SK-N-SH (cell line): Measurements from ENCODE around the gene BCL2L13. TPM values are rescaled to one million over a fixed set of nuclear protein-coding genes. Genes with fewer than 3 reads are reported as not detected.
A peak's percentile ranks its signal among the peaks of the same experiment; 100 is the strongest.

ENCODE experiments used
- CTCF ChIA-PET: fragments of 300-600, 350-600 bp; formaldehyde crosslinking; extraction: SDS; loops from one replicate; lab custom pipeline; 2021; lab: Yijun Ruan, JAX
- POLR2A ChIA-PET: fragments of 350-600 bp; sonication (Branson Sonifier 250); formaldehyde crosslinking; extraction: SDS; loops from one replicate; lab custom pipeline; 2020; ENCODE audit warnings: antibody characterized with exemption, inconsistent platforms; lab: Yijun Ruan, JAX
- DNase-seq: peaks from one replicate; pipeline ENCODE4 v3.0.0; 2012
- H2AFZ ChIP-seq: fragments of 200-600 bp; sonication (generic); 2 replicates; pipeline ENCODE4 v1.8.1; 2016; ENCODE audit warnings: antibody characterized with exemption, mild to moderate bottlenecking, low read depth
- H3F3A ChIP-seq: fragments of 200-600 bp; sonication (generic); replicated peaks from 2 replicates; pipeline ENCODE3; 2016; ENCODE audit warnings: antibody characterized with exemption, mild to moderate bottlenecking; ENCODE audit not compliant: insufficient read depth
- H3K27ac ChIP-seq, 2 experiments: fragments of 200-500 bp in 1 of 2; fragments of 200-600 bp in 1 of 2; sonication (Bioruptor generic) in 1 of 2; sonication (generic), shearing (Covaris generic) in 1 of 2; 2 replicates each; pipeline versions ENCODE4 v1.5.1 to v1.6.1; 2014 to 2016; ENCODE audit warnings: low read depth in 2 of 2, inconsistent platforms in 1 of 2, low read length in 1 of 2, mild to moderate bottlenecking in 1 of 2, mixed read lengths in 1 of 2
- H3K27me3 ChIP-seq: fragments of 200-600 bp; sonication (generic), shearing (Covaris generic); 2 replicates; pipeline ENCODE4 v1.6.1; 2016; ENCODE audit warnings: mixed run types; ENCODE audit not compliant: insufficient read depth
- H3K36me3 ChIP-seq, 2 experiments: fragments of 200-500 bp in 1 of 2; fragments of 200-600 bp in 1 of 2; sonication (Bioruptor generic) in 1 of 2; sonication (generic) in 1 of 2; replicated peaks in 1 of 2; 2 replicates each; pipeline versions ENCODE3 to v1.5.1; 2014 to 2016; ENCODE audit warnings: low read length in 1 of 2, mild to moderate bottlenecking in 1 of 2; ENCODE audit not compliant: insufficient read depth in 2 of 2, control insufficient read depth in 1 of 2
- H3K4me1 ChIP-seq, 2 experiments: fragments of 200-500 bp in 1 of 2; fragments of 200-600 bp in 1 of 2; sonication (Bioruptor generic) in 1 of 2; sonication (generic), shearing (Covaris generic) in 1 of 2; 2 replicates each; pipeline versions ENCODE4 v1.5.1 to v1.6.1; 2014 to 2016; ENCODE audit warnings: low read depth in 1 of 2, low read length in 1 of 2, mixed run types in 1 of 2; ENCODE audit not compliant: insufficient read depth in 2 of 2, control insufficient read depth in 1 of 2
- H3K4me2 ChIP-seq: fragments of 200-600 bp; sonication (generic), shearing (Covaris generic); 2 replicates; pipeline ENCODE4 v1.6.1; 2017; ENCODE audit warnings: mixed run types
- H3K4me3 ChIP-seq, 2 experiments: fragments of 200-500 bp in 1 of 2; fragments of 200-600 bp in 1 of 2; sonication (Bioruptor generic) in 1 of 2; sonication (generic), shearing (Covaris generic) in 1 of 2; 2 replicates each; pipeline versions ENCODE4 v1.5.1 to v1.8.1; 2014 to 2016; ENCODE audit warnings: low read depth in 2 of 2, inconsistent platforms in 1 of 2, low read length in 1 of 2, mild to moderate bottlenecking in 1 of 2, mixed read lengths in 1 of 2, moderate library complexity in 1 of 2
- H3K79me2 ChIP-seq: fragments of 200-600 bp; sonication (generic); 2 replicates; pipeline ENCODE4 v1.8.1; 2017; ENCODE audit warnings: mild to moderate bottlenecking; ENCODE audit not compliant: insufficient read depth
- H3K9ac ChIP-seq: fragments of 200-600 bp; sonication (generic); 2 replicates; pipeline ENCODE4 v1.6.1; 2017; ENCODE audit warnings: mixed run types
- H3K9me2 ChIP-seq: fragments of 200-600 bp; sonication (generic); 2 replicates; pipeline ENCODE4 v1.6.1; 2017; ENCODE audit warnings: mixed run types
- H3K9me3 ChIP-seq: fragments of 200-600 bp; sonication (generic); 2 replicates; pipeline ENCODE4 v1.6.1; 2017; ENCODE audit warnings: mixed run types, mild to moderate bottlenecking, moderate library complexity
- H4K20me1 ChIP-seq: fragments of 200-600 bp; sonication (generic); 2 replicates; pipeline ENCODE4 v1.6.1; 2017; ENCODE audit warnings: mild to moderate bottlenecking, mixed run types; ENCODE audit not compliant: insufficient read depth
- CHD2 ChIP-seq: fragments of 150-350 bp; IDR thresholded peaks from 2 replicates; pipeline ENCODE4 v1.6.1; 2018; ENCODE audit warnings: low read length; ENCODE audit not compliant: partially characterized antibody
- ELF1 ChIP-seq: IDR thresholded peaks from 2 replicates; pipeline ENCODE4 v1.4.0; 2012
- EP300 ChIP-seq, 2 experiments: IDR thresholded peaks; 2 replicates each; pipeline versions ENCODE4 v1.4.0 to v1.6.1; 2012; ENCODE audit warnings: borderline replicate concordance in 1 of 2, low read depth in 1 of 2, low read length in 1 of 2
- EZH2phosphoT487 ChIP-seq: fragments of 200-600 bp; sonication (generic); IDR thresholded peaks from 2 replicates; pipeline ENCODE4 v1.6.1; 2017; ENCODE audit warnings: low read depth, mixed run types, mild to moderate bottlenecking, antibody characterized with exemption, moderate library complexity, borderline replicate concordance
- FOSL2 ChIP-seq: IDR thresholded peaks from 2 replicates; pipeline ENCODE4 v1.4.0; 2012; ENCODE audit warnings: low read depth, mild to moderate bottlenecking, moderate library complexity, borderline replicate concordance
- FOXJ3 ChIP-seq: sonication (generic); formaldehyde crosslinking; IDR thresholded peaks from 2 replicates; pipeline ENCODE4 v1.5.1; 2020; ENCODE audit warnings: mild to moderate bottlenecking, missing genetic modification reagents
- FOXM1 ChIP-seq: IDR thresholded peaks from 2 replicates; pipeline ENCODE4 v1.4.0; 2012; ENCODE audit warnings: low read depth, mild to moderate bottlenecking
- GABPA ChIP-seq: IDR thresholded peaks from 2 replicates; pipeline ENCODE4 v1.4.0; 2012; ENCODE audit warnings: low read depth, mild to moderate bottlenecking
- GATA2 ChIP-seq: sonication (generic); formaldehyde crosslinking; IDR thresholded peaks from 2 replicates; pipeline ENCODE4 v1.5.0; 2020; ENCODE audit warnings: mild to moderate bottlenecking, missing genetic modification reagents
- MEF2A ChIP-seq: IDR thresholded peaks from 2 replicates; pipeline ENCODE4 v1.4.0; 2012; ENCODE audit warnings: low read depth, borderline replicate concordance
- POLR2AphosphoS5 ChIP-seq: IDR thresholded peaks from 2 replicates; pipeline ENCODE4 v1.6.1; 2012; ENCODE audit warnings: low read depth, low read length
- RAD21 ChIP-seq: IDR thresholded peaks from 2 replicates; pipeline ENCODE4 v1.6.1; 2012; ENCODE audit warnings: mild to moderate bottlenecking, low read length
- RCOR1 ChIP-seq: fragments of 150-350 bp; IDR thresholded peaks from 2 replicates; pipeline ENCODE4 v1.6.1; 2017; ENCODE audit warnings: antibody characterized with exemption, low read length
- RFX5 ChIP-seq: IDR thresholded peaks from 2 replicates; pipeline ENCODE4 v1.6.1; 2012; ENCODE audit warnings: mild to moderate bottlenecking, improper control_type of control experiment, low read length
- RXRA ChIP-seq: IDR thresholded peaks from 2 replicates; pipeline ENCODE4 v1.4.0; 2012; ENCODE audit warnings: low read depth, mild to moderate bottlenecking, borderline replicate concordance
- SIN3A ChIP-seq: IDR thresholded peaks from 2 replicates; pipeline ENCODE4 v1.6.1; 2012; ENCODE audit warnings: low read depth, mild to moderate bottlenecking, low read length, moderate library complexity, borderline replicate concordance
- SMC3 ChIP-seq: IDR thresholded peaks from 2 replicates; pipeline ENCODE4 v1.6.1; 2012; ENCODE audit warnings: low read depth, low read length, improper control_type of control experiment
- TAF1 ChIP-seq: IDR thresholded peaks from 2 replicates; pipeline ENCODE4 v1.6.1; 2012; ENCODE audit warnings: low read depth, mild to moderate bottlenecking, low read length, moderate library complexity, borderline replicate concordance
- TCF12 ChIP-seq: IDR thresholded peaks from 2 replicates; pipeline ENCODE4 v1.4.0; 2012
- TEAD4 ChIP-seq: IDR thresholded peaks from 2 replicates; pipeline ENCODE4 v1.4.0; 2012; ENCODE audit warnings: mild to moderate bottlenecking, borderline replicate concordance; ENCODE audit not compliant: insufficient read depth
- YY1 ChIP-seq: IDR thresholded peaks from 2 replicates; pipeline ENCODE4 v1.4.0; 2012; ENCODE audit warnings: low read depth, mild to moderate bottlenecking
- WGBS: methylation state at CpG from one replicate; pipeline ENCODE4 v1.1.6; 2017; ENCODE audit warnings: low lambda C conversion rate; 5-methylcytosine and 5-hydroxymethylcytosine counted together
- polyA plus RNA-seq, 3 experiments: library from polyadenylated mRNA; depleted of rRNA; stranded (reverse); fragments of >200 nt; gene quantifications; 2 replicates each; pipeline ENCODE4 v1.2.3, GENCODE V29; 2012
- TF ChIP-seq, protein P1 (sequence below): IDR thresholded peaks from 2 replicates; pipeline ENCODE4 v1.4.0; 2012; ENCODE audit warnings: low read depth, borderline replicate concordance
- TF ChIP-seq, protein P2 (sequence below): fragments of 200-600 bp; sonication (generic); IDR thresholded peaks from 2 replicates; pipeline ENCODE4 v1.6.1; 2017; ENCODE audit warnings: antibody characterized with exemption, mild to moderate bottlenecking, moderate library complexity
- TF ChIP-seq, protein P3 (sequence below): fragments of 150-350 bp; IDR thresholded peaks from 2 replicates; pipeline ENCODE4 v1.6.1; 2017; ENCODE audit warnings: antibody characterized with exemption, low read length, low read depth, borderline replicate concordance
- TF ChIP-seq, protein P4 (sequence below): IDR thresholded peaks from 2 replicates; pipeline ENCODE4 v1.4.0; 2012; ENCODE audit warnings: low read depth
- TF ChIP-seq, protein P5 (sequence below): fragments of 150-350 bp; IDR thresholded peaks from 2 replicates; pipeline ENCODE4 v1.6.1; 2016; ENCODE audit warnings: mild to moderate bottlenecking, low read depth, low read length

The BCL2L13 gene
- polyA plus RNA-seq, 1 of the 3 experiments (the other 2 are of a cell fraction): 37.1 TPM

DNA sequence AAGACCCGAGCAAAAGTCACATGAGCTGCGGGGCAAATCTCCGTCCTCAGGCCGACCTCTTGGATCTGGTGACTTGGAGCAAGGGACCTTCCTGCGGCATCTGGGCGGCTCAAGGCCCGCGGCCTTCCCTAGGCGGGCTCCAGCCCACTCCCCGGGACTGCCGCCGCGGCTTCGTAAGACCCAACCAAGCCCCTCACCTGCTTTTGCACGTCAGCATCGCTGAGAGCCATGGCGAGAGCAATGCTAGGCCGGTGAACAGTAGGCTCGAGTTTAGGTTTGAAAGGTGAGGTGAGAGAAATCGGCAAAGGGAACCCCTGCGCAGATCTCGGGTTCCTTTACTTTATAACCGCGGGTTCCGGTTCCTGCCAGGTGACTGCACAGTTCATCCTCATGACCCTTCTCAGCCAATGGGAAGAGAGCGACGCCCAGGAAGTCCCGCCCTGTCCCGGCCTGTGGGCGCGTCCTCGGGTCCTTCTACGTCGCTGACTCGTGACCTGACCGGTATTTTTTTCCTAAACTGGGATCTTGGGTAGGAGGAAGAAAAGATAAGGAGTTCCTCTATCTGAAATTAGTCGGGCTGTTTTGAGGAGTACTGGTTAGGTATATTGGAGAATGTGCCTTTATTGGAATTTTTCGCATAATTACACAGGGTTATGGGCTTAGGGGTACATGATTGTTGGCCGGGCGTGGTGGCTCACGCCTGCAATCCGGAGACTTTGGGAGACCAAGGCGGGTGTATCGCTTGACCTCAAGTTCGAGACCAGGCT is 10.0 kb upstream of the BCL2L13 start, which contains the start of gene ATP6V1E1:
Gene ATP6V1E1, minus strand, starts transcription at position 344 of the 767 bp plus-strand sequence. Its CDS starts 114 bp downstream, at position 230.
- H3K9ac ChIP-seq: peak within 1 kb of the TSS; percentile 98
- peaks cover 0 to 14% of the 10 kb centered on the region in 2 experiments for H3K36me3 ChIP-seq
- no peaks in the 10 kb centered on the region for H3K9me3 ChIP-seq
- peak; percentile 95 for DNase-seq
- peak within 1 kb of the TSS; percentile 75 for H2AFZ ChIP-seq
- WGBS: under 1% methylated on average over 33 of the region's 45 CpGs
- H3K4me2 ChIP-seq: peak within 1 kb of the TSS; percentile 91
- H4K20me1 ChIP-seq: peaks cover 18% of the 10 kb centered on the region
- H3K27me3 ChIP-seq: no peaks in the 10 kb centered on the region
- peaks cover 68% of the 10 kb centered on the region for H3K79me2 ChIP-seq
- H3K9me2 ChIP-seq: no peaks in the 10 kb centered on the region
- peaks cover 25% of the 10 kb centered on the region for H3F3A ChIP-seq
- H3K4me3 ChIP-seq: peak within 1 kb of the TSS; percentile 73 to 98
- ChIA-PET POLR2A (no interaction called here), CTCF (interaction anchor here (0.7 kb wide), 1 partner anchor 63 kb away, joined by 3 read pairs; no protein-coding TSS in a partner anchor)
- H3K27ac ChIP-seq: peak within 1 kb of the TSS; percentile 72 to 89
- peaks cover 0 to 19% of the 10 kb centered on the region in 2 experiments; a peak in 1 of 4 replicates for H3K4me1 ChIP-seq
- TF ChIP-seq FOSL2: no peak
- TF ChIP-seq, protein P1, sequence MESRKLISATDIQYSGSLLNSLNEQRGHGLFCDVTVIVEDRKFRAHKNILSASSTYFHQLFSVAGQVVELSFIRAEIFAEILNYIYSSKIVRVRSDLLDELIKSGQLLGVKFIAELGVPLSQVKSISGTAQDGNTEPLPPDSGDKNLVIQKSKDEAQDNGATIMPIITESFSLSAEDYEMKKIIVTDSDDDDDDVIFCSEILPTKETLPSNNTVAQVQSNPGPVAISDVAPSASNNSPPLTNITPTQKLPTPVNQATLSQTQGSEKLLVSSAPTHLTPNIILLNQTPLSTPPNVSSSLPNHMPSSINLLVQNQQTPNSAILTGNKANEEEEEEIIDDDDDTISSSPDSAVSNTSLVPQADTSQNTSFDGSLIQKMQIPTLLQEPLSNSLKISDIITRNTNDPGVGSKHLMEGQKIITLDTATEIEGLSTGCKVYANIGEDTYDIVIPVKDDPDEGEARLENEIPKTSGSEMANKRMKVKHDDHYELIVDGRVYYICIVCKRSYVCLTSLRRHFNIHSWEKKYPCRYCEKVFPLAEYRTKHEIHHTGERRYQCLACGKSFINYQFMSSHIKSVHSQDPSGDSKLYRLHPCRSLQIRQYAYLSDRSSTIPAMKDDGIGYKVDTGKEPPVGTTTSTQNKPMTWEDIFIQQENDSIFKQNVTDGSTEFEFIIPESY: no peak
- TF ChIP-seq RFX5: no peak
- no peak for TF ChIP-seq EP300 (IDR thresholded peaks at IDR 0.05; ENCODE audit: borderline replicate concordance in 1 of 2, low read depth in 1 of 2, low read length in 1 of 2)
- peak; percentile 94 for TF ChIP-seq GABPA
- TF ChIP-seq, protein P2, sequence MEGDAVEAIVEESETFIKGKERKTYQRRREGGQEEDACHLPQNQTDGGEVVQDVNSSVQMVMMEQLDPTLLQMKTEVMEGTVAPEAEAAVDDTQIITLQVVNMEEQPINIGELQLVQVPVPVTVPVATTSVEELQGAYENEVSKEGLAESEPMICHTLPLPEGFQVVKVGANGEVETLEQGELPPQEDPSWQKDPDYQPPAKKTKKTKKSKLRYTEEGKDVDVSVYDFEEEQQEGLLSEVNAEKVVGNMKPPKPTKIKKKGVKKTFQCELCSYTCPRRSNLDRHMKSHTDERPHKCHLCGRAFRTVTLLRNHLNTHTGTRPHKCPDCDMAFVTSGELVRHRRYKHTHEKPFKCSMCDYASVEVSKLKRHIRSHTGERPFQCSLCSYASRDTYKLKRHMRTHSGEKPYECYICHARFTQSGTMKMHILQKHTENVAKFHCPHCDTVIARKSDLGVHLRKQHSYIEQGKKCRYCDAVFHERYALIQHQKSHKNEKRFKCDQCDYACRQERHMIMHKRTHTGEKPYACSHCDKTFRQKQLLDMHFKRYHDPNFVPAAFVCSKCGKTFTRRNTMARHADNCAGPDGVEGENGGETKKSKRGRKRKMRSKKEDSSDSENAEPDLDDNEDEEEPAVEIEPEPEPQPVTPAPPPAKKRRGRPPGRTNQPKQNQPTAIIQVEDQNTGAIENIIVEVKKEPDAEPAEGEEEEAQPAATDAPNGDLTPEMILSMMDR: no peak
- no peak; the same call in 1 of the 2 replicates for TF ChIP-seq RCOR1
- no peak for TF ChIP-seq YY1
- TF ChIP-seq TAF1: peak; percentile 45
- TF ChIP-seq CHD2: peak; percentile 64
- 0 out of 2 replicates have a peak, but pooled peaks have one; percentile 6 for TF ChIP-seq GATA2 (CRISPR knock-in tag)
- TF ChIP-seq, protein P3, sequence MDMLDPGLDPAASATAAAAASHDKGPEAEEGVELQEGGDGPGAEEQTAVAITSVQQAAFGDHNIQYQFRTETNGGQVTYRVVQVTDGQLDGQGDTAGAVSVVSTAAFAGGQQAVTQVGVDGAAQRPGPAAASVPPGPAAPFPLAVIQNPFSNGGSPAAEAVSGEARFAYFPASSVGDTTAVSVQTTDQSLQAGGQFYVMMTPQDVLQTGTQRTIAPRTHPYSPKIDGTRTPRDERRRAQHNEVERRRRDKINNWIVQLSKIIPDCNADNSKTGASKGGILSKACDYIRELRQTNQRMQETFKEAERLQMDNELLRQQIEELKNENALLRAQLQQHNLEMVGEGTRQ: peak; percentile 94
- TF ChIP-seq FOXJ3 (CRISPR knock-in tag): no peak
- TF ChIP-seq MEF2A: no peak
- no peak for TF ChIP-seq TCF12
- peak; percentile 71 for TF ChIP-seq POLR2AphosphoS5
- TF ChIP-seq SIN3A: peak; percentile 12; the same call in 1 of the 2 replicates
- peak; percentile 12; the same call in 1 of the 2 replicates for TF ChIP-seq RAD21
- TF ChIP-seq, protein P4, sequence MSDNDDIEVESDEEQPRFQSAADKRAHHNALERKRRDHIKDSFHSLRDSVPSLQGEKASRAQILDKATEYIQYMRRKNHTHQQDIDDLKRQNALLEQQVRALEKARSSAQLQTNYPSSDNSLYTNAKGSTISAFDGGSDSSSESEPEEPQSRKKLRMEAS: peak; percentile 63; the same call in 1 of the 2 replicates
- TF ChIP-seq, protein P5, sequence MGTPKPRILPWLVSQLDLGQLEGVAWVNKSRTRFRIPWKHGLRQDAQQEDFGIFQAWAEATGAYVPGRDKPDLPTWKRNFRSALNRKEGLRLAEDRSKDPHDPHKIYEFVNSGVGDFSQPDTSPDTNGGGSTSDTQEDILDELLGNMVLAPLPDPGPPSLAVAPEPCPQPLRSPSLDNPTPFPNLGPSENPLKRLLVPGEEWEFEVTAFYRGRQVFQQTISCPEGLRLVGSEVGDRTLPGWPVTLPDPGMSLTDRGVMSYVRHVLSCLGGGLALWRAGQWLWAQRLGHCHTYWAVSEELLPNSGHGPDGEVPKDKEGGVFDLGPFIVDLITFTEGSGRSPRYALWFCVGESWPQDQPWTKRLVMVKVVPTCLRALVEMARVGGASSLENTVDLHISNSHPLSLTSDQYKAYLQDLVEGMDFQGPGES: no peak
- TF ChIP-seq SMC3: no peak
- TF ChIP-seq ELF1: peak; percentile 88
- TF ChIP-seq TEAD4: no peak
- TF ChIP-seq FOXM1: no peak
- TF ChIP-seq RXRA: no peak
- no peak for TF ChIP-seq EZH2phosphoT487
